Measurements from ENCODE around the gene MVK. TPM values are rescaled to one million over a fixed set of nuclear protein-coding genes. Genes with fewer than 3 reads are reported as not detected.

MVK gene
- total RNA-seq, 2 donors from 2014 or later, result 13.4 to 54.1 TPM

DNA sequence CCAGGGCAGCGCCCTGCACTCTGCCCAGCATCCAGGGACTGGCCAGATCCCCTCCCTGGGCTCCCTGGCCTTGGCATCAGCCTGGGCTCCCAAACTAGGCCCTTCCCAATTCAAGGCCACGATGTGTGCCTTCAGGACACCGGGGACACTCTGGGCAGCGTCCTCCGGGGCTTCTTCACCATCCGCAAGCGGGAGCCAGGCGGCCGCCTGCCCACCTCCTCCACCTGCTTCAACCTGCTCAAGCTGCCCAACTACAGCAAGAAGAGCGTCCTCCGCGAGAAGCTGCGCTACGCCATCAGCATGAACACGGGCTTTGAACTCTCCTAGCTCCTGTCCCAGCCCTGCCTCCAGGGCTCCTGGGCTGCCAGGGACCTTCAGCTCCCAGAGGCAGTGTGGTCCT, 39.1 kb upstream of the MVK start:
- Histone ChIP-seq H3K27ac (no peak overlapping the region), H3K27me3 (replicated peaks; ENCODE audit: insufficient read depth) (no peaks in the 10 kb centered on the region), H3K36me3 (no peaks in the 10 kb centered on the region), H3K4me3 (no peak overlapping the region), H3K9me3 (no peaks in the 10 kb centered on the region), H3K4me1 (replicated peaks) (no peaks in the 10 kb centered on the region)
- 95% methylated on average over 15 of the region's 15 CpGs for WGBS
- no peak for TF ChIP-seq POLR2A (IDR thresholded peaks at IDR 0.05)
- TF ChIP-seq POLR2AphosphoS5 (IDR thresholded peaks at IDR 0.05), result no peak
- TF ChIP-seq, protein P1, sequence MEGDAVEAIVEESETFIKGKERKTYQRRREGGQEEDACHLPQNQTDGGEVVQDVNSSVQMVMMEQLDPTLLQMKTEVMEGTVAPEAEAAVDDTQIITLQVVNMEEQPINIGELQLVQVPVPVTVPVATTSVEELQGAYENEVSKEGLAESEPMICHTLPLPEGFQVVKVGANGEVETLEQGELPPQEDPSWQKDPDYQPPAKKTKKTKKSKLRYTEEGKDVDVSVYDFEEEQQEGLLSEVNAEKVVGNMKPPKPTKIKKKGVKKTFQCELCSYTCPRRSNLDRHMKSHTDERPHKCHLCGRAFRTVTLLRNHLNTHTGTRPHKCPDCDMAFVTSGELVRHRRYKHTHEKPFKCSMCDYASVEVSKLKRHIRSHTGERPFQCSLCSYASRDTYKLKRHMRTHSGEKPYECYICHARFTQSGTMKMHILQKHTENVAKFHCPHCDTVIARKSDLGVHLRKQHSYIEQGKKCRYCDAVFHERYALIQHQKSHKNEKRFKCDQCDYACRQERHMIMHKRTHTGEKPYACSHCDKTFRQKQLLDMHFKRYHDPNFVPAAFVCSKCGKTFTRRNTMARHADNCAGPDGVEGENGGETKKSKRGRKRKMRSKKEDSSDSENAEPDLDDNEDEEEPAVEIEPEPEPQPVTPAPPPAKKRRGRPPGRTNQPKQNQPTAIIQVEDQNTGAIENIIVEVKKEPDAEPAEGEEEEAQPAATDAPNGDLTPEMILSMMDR (IDR thresholded peaks at IDR 0.05), result no peak
- DNase-seq (ENCODE audit: low spot score), result no peak
- intact Hi-C loops (cut with DNase I), result no loop called here

DNA sequence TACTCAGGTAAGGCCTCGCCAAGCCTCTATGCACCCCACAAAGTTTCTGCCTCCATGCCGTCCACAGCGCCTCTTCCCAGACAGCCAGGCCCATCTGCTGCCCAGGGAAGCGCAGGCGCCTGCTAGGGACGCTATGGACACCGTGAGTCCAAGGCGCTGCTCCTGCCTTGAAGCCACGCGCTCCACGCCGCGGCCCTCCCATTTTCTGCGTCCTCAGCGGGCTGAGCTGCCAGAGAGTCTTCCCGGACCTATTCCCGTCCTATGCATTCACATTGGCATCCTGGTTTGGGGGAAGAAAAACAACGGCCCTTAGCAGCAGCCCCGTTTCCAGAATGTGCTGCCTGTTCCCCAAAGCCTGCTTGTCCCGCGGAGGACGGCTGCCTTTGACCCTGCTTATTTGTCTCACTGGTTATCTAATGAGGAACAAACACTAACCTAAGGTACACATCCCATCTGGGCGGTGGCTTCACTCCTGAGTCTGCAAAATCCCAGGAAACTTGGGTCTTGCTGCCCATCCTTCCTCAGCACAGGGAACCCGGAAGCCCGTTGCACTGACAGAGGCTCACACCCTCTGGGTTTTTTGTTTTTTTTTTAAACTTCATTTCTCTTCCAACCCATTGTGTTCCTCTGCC, 38.2 kb upstream of the MVK start:
- WGBS, result 91% methylated on average over 25 of the region's 25 CpGs
- no peak for TF ChIP-seq POLR2A (IDR thresholded peaks at IDR 0.05)
- no peak for TF ChIP-seq POLR2AphosphoS5 (IDR thresholded peaks at IDR 0.05)
- TF ChIP-seq, protein P1 (IDR thresholded peaks at IDR 0.05), result no peak
- no peak for DNase-seq (ENCODE audit: low spot score)
- Histone ChIP-seq H3K4me1 (replicated peaks) (no peaks in the 10 kb centered on the region), H3K27ac (no peak overlapping the region), H3K36me3 (no peaks in the 10 kb centered on the region), H3K9me3 (no peaks in the 10 kb centered on the region), H3K27me3 (replicated peaks; ENCODE audit: insufficient read depth) (no peaks in the 10 kb centered on the region), H3K4me3 (no peak overlapping the region)
- intact Hi-C loops (cut with DNase I), result no loop called here

DNA sequence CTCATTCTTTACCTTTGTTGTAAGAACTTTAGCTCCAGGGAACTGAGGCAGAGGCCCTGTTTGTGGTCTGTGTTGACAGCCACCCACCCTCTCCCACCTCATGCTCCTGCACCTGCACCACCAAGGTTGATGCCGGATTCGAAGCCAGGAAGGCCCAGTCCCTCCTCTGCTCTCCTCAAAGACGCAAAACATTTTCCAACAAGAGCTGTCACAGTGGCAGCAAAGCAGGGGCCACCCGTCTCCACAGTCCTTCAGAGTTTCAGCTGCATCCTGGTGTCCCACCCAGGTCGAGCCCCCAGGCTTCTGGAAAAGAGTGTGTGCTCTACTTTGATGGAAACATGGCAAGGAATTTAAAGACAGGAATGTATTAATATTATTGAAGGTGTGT, 37.7 kb upstream of the MVK start:
- TF ChIP-seq POLR2AphosphoS5 (IDR thresholded peaks at IDR 0.05), result no peak
- no peak for TF ChIP-seq POLR2A (IDR thresholded peaks at IDR 0.05)
- TF ChIP-seq, protein P1 (IDR thresholded peaks at IDR 0.05), result no peak
- Histone ChIP-seq H3K4me3 (no peak overlapping the region), H3K4me1 (replicated peaks) (no peaks in the 10 kb centered on the region), H3K36me3 (no peaks in the 10 kb centered on the region), H3K27ac (no peak overlapping the region), H3K9me3 (no peaks in the 10 kb centered on the region), H3K27me3 (replicated peaks; ENCODE audit: insufficient read depth) (no peaks in the 10 kb centered on the region)
- intact Hi-C loops (cut with DNase I), result no loop called here
- WGBS, result 82% methylated on average over 5 of the region's 5 CpGs
- DNase-seq (ENCODE audit: low spot score), result no peak

DNA sequence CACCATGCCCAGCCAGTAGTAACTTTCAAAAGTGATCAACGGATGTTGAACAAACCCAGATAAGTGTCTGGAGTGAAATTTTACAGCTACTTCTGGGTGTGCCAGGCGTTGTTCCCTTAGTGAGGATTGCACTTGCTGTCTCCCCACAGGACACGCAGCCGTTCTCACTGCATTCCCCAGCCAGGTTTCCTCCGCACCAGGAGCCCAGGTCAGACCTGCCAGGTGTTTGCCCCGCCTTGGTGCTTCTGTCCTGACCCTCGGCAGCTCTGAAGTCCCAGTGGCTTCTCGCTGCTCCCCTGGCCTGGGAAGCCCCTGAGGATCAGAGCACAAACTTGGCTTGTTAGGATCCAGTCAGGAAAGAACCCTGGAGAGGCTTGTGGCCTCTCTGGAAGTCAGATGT, 36.5 kb upstream of the MVK start:
- WGBS, result 81% methylated on average over 8 of the region's 8 CpGs
- intact Hi-C loops (cut with DNase I), result no loop called here

More for the DNA sequence above, 36.5 kb upstream of the MVK start:
- no peaks in the 10 kb centered on the region for H3K36me3 ChIP-seq
- H3K4me1 ChIP-seq (replicated peaks), result no peaks in the 10 kb centered on the region
- no peak for DNase-seq (ENCODE audit: low spot score)
- no peaks in the 10 kb centered on the region for H3K9me3 ChIP-seq
- H3K27me3 ChIP-seq (replicated peaks; ENCODE audit: insufficient read depth), result no peaks in the 10 kb centered on the region
- no peak overlapping the region for H3K27ac ChIP-seq
- H3K4me3 ChIP-seq, result no peak overlapping the region
- TF ChIP-seq POLR2AphosphoS5 (IDR thresholded peaks at IDR 0.05), result no peak
- TF ChIP-seq, protein P1 (IDR thresholded peaks at IDR 0.05), result no peak
- no peak for TF ChIP-seq POLR2A (IDR thresholded peaks at IDR 0.05)
